ENCODE measurements around the gene ZFYVE26.

Gene ZFYVE26

DNA sequence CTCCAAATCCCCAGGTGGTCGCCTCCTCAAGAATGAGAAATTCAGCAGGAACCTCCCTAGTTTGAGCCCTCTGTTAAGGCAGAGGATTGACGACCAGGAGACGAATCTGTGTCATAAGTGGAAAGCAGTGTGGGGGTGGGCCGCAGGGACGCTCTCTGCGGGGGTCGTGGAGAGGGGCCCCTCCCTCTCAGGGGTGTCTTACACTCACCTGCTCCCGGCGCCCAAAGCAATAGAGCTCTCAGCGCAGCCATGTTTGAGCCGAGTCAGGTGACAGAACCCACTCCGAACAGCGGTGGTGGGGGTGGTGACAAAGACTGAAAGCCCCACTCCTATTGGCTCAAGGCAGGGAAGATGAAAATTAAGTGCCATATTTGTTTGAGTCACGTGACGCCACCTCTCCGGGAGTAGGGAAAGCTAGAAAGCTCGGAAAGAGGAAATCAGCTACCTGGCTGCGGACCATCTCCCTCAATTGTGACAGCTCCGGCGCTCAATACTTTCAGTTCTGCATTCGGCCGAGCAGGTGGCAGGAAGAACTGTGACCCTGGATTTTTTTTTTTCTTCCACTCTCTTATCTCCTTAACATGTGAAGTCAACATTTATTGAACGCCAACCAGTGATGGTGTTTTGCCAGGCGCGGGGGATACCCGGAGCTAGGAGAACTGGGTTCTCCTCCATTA is at the start of gene ZFYVE26 (continued):
- TF ChIP-seq ZNF155 (tag by site-specific recombination; IDR thresholded peaks at IDR 0.05) (no peak), ZBTB17 (tag by site-specific recombination; IDR thresholded peaks at IDR 0.05) (peak; percentile 87), ZNF624 (tag by site-specific recombination; IDR thresholded peaks at IDR 0.05) (no peak), ZNF677 (tag by site-specific recombination; IDR thresholded peaks at IDR 0.05) (no peak), ZXDB (tag by site-specific recombination; IDR thresholded peaks at IDR 0.05) (peak; percentile 57; the same call in 1 of the 2 replicates), ZNF416 (tag by site-specific recombination; IDR thresholded peaks at IDR 0.05) (no peak), ZNF629 (tag by site-specific recombination; IDR thresholded peaks at IDR 0.05) (peak; percentile 49; the same call in 1 of the 2 replicates), ZFP69B (tag by site-specific recombination; IDR thresholded peaks at IDR 0.05) (no peak), ZNF560 (tag by site-specific recombination; IDR thresholded peaks at IDR 0.05; ENCODE audit: borderline replicate concordance) (no peak), ZNF704 (tag by site-specific recombination; IDR thresholded peaks at IDR 0.05) (no peak), ATF2 (tag by site-specific recombination; IDR thresholded peaks at IDR 0.05; ENCODE audit: low read depth) (no peak), TRIM28 (IDR thresholded peaks at IDR 0.05; ENCODE audit: borderline replicate concordance, low read length) (no peak), ZNF433 (tag by site-specific recombination; IDR thresholded peaks at IDR 0.05; ENCODE audit: low read depth) (no peak), KLF10 (tag by site-specific recombination; IDR thresholded peaks at IDR 0.05) (0 out of 2 replicates have a peak, but pooled peaks have one; percentile 36), HOXC10 (CRISPR knock-in tag; IDR thresholded peaks at IDR 0.05) (0 out of 2 replicates have a peak, but pooled peaks have one; percentile 84), ZNF658 (tag by site-specific recombination; IDR thresholded peaks at IDR 0.05) (no peak), ZNF19 (tag by site-specific recombination; IDR thresholded peaks at IDR 0.05; ENCODE audit: low read depth) (no peak), REST (tag by site-specific recombination; IDR thresholded peaks at IDR 0.05) (no peak)
- TF ChIP-seq, protein P1, sequence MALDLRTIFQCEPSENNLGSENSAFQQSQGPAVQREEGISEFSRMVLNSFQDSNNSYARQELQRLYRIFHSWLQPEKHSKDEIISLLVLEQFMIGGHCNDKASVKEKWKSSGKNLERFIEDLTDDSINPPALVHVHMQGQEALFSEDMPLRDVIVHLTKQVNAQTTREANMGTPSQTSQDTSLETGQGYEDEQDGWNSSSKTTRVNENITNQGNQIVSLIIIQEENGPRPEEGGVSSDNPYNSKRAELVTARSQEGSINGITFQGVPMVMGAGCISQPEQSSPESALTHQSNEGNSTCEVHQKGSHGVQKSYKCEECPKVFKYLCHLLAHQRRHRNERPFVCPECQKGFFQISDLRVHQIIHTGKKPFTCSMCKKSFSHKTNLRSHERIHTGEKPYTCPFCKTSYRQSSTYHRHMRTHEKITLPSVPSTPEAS (tag by site-specific recombination; IDR thresholded peaks at IDR 0.05): no peak
- TF ChIP-seq, protein P2, sequence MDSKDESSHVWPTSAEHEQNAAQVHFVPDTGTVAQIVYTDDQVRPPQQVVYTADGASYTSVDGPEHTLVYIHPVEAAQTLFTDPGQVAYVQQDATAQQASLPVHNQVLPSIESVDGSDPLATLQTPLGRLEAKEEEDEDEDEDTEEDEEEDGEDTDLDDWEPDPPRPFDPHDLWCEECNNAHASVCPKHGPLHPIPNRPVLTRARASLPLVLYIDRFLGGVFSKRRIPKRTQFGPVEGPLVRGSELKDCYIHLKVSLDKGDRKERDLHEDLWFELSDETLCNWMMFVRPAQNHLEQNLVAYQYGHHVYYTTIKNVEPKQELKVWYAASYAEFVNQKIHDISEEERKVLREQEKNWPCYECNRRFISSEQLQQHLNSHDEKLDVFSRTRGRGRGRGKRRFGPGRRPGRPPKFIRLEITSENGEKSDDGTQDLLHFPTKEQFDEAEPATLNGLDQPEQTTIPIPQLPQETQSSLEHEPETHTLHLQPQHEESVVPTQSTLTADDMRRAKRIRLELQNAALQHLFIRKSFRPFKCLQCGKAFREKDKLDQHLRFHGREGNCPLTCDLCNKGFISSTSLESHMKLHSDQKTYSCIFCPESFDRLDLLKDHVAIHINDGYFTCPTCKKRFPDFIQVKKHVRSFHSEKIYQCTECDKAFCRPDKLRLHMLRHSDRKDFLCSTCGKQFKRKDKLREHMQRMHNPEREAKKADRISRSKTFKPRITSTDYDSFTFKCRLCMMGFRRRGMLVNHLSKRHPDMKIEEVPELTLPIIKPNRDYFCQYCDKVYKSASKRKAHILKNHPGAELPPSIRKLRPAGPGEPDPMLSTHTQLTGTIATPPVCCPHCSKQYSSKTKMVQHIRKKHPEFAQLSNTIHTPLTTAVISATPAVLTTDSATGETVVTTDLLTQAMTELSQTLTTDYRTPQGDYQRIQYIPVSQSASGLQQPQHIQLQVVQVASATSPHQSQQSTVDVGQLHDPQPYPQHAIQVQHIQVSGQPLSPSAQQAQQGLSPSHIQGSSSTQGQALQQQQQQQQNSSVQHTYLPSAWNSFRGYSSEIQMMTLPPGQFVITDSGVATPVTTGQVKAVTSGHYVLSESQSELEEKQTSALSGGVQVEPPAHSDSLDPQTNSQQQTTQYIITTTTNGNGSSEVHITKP (tag by site-specific recombination; IDR thresholded peaks at IDR 0.05): peak; percentile 14; the same call in 1 of the 2 replicates
